Muscle of leg (tissue), 9 donors: ENCODE results near the gene GPR151. TPM values are rescaled to one million over a fixed set of nuclear protein-coding genes. Genes with fewer than 3 reads are reported as not detected.

Source experiments
- polyA plus RNA-seq, 8 donors: library from polyadenylated mRNA; unstranded; fragments of 120-200 nt; gene quantifications; one replicate each; pipeline versions ENCODE4 v1.2.1 to v1.2.3, GENCODE V29; 2013; ENCODE audit warnings: inconsistent platforms in 1 of 8, low replicate concordance in 1 of 8; ENCODE audit not compliant: insufficient read length in 8 of 8, insufficient read depth in 1 of 8
- total RNA-seq: library from RNA; stranded (reverse); fragments of 120-200 nt; gene quantifications from one replicate; pipeline ENCODE4 v1.2.4, GENCODE V29; 2013

Gene GPR151
- total and polyA plus RNA-seq, 9 donors = not detected

Other genes starting within 250 kb of the GPR151 start
- 0.04 TPM for gene POU4F3, start 177.4 kb downstream of the GPR151 start, total RNA-seq
- under 1 TPM in 6 of 8 donors, not detected in 2; 0.06 to 0.12 (median 0.08) TPM for gene POU4F3, start 177.4 kb downstream of the GPR151 start, polyA plus RNA-seq
- gene TCERG1, start 68.9 kb downstream of the GPR151 start, total RNA-seq = 46.8 TPM
- gene TCERG1, start 68.9 kb downstream of the GPR151 start, polyA plus RNA-seq = 10 to 100 TPM; 49.1 to 93.3 (median 60.5) TPM